BLaER1 treated with 17β-estradiol and CSF1 and Interleukin-3, amounts not matched to agents 10 nM and 100 nM (cell line): Measurements from ENCODE around the gene SLC31A1.

ENCODE experiments used
- H3K27ac ChIP-seq, 11 experiments: shearing (Covaris generic); formaldehyde crosslinking; 2 replicates each; pipeline ENCODE4 v1.8.1; 2022
- H3K27me3 ChIP-seq, 11 experiments: shearing (Covaris generic); formaldehyde crosslinking; 2 replicates each; pipeline ENCODE4 v1.8.1; 2022
- H3K36me3 ChIP-seq, 11 experiments: shearing (Covaris generic); formaldehyde crosslinking; 2 replicates each; pipeline ENCODE4 v1.8.1; 2022
- H3K4me1 ChIP-seq, 10 experiments: shearing (Covaris generic); formaldehyde crosslinking; 2 replicates each; pipeline ENCODE4 v1.8.1; 2022
- H3K4me2 ChIP-seq, 11 experiments: shearing (Covaris generic); formaldehyde crosslinking; 2 replicates each; pipeline ENCODE4 v1.8.1; 2022
- H3K4me3 ChIP-seq, 10 experiments: shearing (Covaris generic); formaldehyde crosslinking; 2 replicates each; pipeline ENCODE4 v1.8.1; 2022
- H3K9ac ChIP-seq, 11 experiments: shearing (Covaris generic); formaldehyde crosslinking; 2 replicates each; pipeline ENCODE4 v1.8.1; 2022
- H3K9me3 ChIP-seq, 11 experiments: shearing (Covaris generic); formaldehyde crosslinking; replicated peaks in 1 of 11; 2 replicates each; pipeline ENCODE4 v1.8.1; 2022
- H4K20me1 ChIP-seq, 11 experiments: shearing (Covaris generic); formaldehyde crosslinking; 2 replicates each; pipeline ENCODE4 v1.8.1; 2022
- Cebpa-rat ChIP-seq, 11 experiments: shearing (Covaris generic); IDR thresholded peaks; 2 replicates each; pipeline ENCODE4 v1.8.1; 2022

The SLC31A1 gene

DNA sequence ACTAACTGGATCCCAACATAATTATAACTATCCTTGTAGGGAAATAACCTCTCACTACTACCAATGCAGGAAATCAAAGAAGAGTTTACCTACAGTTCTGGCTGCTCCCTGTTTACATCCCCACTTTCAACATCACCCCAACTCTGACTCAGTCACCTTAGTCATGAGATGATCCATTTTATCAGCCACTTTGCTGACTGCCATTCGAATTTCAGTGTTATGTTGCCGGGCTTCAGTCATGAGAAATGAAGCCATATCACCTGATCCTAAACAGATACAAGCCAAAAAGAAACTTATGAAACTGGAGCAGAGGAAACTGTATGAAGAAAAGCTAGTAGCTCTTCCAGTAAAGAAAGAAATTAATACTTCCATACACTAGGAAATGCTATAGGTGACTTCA, 36.8 kb upstream of the SLC31A1 start:
- TF ChIP-seq Cebpa-rat (IDR thresholded peaks at IDR 0.05): no peak
- H3K27me3 ChIP-seq: no peaks in the 10 kb centered on the region
- no peak overlapping the region for H3K4me3 ChIP-seq
- H3K36me3 ChIP-seq: peaks cover 81 to 96% (median 95%) of the 10 kb centered on the region in 11 experiments
- H3K4me2 ChIP-seq: peak overlapping the region in 3 of 11 experiments; percentile 92 to 98 (median 98); a peak in 5 of 22 replicates
- H3K4me1 ChIP-seq: peaks cover 0 to 59% (median 22%) of the 10 kb centered on the region in 10 experiments; a peak in 15 of 20 replicates
- H3K9ac ChIP-seq: no peak overlapping the region
- peak overlapping the region in 5 of 11 experiments; percentile 20 to 97 (median 89); a peak in 6 of 22 replicates for H3K27ac ChIP-seq
- peaks cover 0 to 5% (median 0%) of the 10 kb centered on the region in 11 experiments; a peak in 2 of 22 replicates for H4K20me1 ChIP-seq
- no peaks in the 10 kb centered on the region for H3K9me3 ChIP-seq

DNA sequence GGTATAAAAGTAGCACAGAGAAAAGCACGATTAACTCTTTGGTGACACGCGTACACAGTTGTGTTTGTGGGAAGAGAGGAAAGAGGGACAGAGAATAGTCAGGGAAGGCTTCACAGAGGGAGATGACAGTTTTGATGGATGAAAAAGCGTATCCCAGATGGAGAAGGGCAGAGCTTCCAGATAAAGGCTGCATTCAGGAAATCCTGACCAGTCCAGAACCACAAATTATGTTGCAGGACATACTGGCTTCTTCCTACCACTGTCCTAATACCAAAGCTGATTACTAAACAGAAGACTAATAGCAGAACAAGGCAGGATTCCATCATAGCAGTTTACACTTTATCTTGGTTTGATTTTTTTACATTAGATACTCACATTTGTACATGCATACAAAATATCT, 36.1 kb upstream of the SLC31A1 start:
- no peaks in the 10 kb centered on the region for H3K9me3 ChIP-seq
- peaks cover 80 to 95% (median 93%) of the 10 kb centered on the region in 11 experiments for H3K36me3 ChIP-seq
- peak overlapping the region in 1 of 11 experiments; percentile 36; a peak in 2 of 22 replicates for H3K9ac ChIP-seq
- H3K4me1 ChIP-seq: peaks cover 0 to 65% (median 22%) of the 10 kb centered on the region in 10 experiments; a peak in 15 of 20 replicates
- H3K27me3 ChIP-seq: no peaks in the 10 kb centered on the region
- TF ChIP-seq Cebpa-rat (IDR thresholded peaks at IDR 0.05): no peak
- H4K20me1 ChIP-seq: no peaks in the 10 kb centered on the region; a peak in 2 of 22 replicates
- peak overlapping the region in 3 of 10 experiments; percentile 15 to 70 (median 63); a peak in 2 of 20 replicates for H3K4me3 ChIP-seq
- H3K4me2 ChIP-seq: peak overlapping the region in 3 of 11 experiments; percentile 92 to 98 (median 98); a peak in 6 of 22 replicates
- peak overlapping the region in 5 of 11 experiments; percentile 20 to 97 (median 89); a peak in 8 of 22 replicates for H3K27ac ChIP-seq

- no peaks in the 10 kb centered on the region; a peak in 2 of 22 replicates for H4K20me1 ChIP-seq
- peak overlapping the region in 8 of 11 experiments; percentile 59 to 97 (median 88); a peak in 15 of 22 replicates for H3K27ac ChIP-seq
- no peaks in the 10 kb centered on the region for H3K27me3 ChIP-seq
- H3K36me3 ChIP-seq: peaks cover 80 to 95% (median 93%) of the 10 kb centered on the region in 11 experiments
- no peaks in the 10 kb centered on the region for H3K9me3 ChIP-seq
- TF ChIP-seq Cebpa-rat (IDR thresholded peaks at IDR 0.05): no peak
- peak overlapping the region in 5 of 11 experiments; percentile 1 to 90 (median 79); a peak in 5 of 22 replicates for H3K9ac ChIP-seq
- H3K4me1 ChIP-seq: peaks cover 0 to 75% (median 22%) of the 10 kb centered on the region in 10 experiments; a peak in 15 of 20 replicates
- H3K4me2 ChIP-seq: peak overlapping the region in 4 of 11 experiments; percentile 82 to 98 (median 95); a peak in 7 of 22 replicates
- H3K4me3 ChIP-seq: peak overlapping the region in 3 of 10 experiments; percentile 56 to 70 (median 63); a peak in 6 of 20 replicates
Measured at GRCh38 chr9:113186137-113186755, 35.1 kb upstream of the SLC31A1 start.

- Histone ChIP-seq H3K27me3 (no peaks in the 10 kb centered on the region), H3K36me3 (peaks cover 78 to 95% (median 92%) of the 10 kb centered on the region in 11 experiments), H3K4me3 (peak overlapping the region in 6 of 10 experiments; percentile 3 to 70 (median 60); a peak in 9 of 20 replicates), H3K4me1 (peaks cover 0 to 84% (median 22%) of the 10 kb centered on the region in 10 experiments; a peak in 15 of 20 replicates), H3K9me3 (no peaks in the 10 kb centered on the region), H3K9ac (peak overlapping the region in 8 of 11 experiments; percentile 44 to 90 (median 76); a peak in 16 of 22 replicates), H3K27ac (peak overlapping the region in 10 of 11 experiments; percentile 44 to 97 (median 84); a peak in 18 of 22 replicates), H4K20me1 (peaks cover 0 to 14% (median 0%) of the 10 kb centered on the region in 11 experiments; a peak in 3 of 22 replicates), H3K4me2 (peak overlapping the region in 9 of 11 experiments; percentile 2 to 98 (median 82); a peak in 17 of 22 replicates)
- peak in 8 of 11 experiments; percentile 41 to 92 (median 78); a peak in 13 of 22 replicates for TF ChIP-seq Cebpa-rat (IDR thresholded peaks at IDR 0.05)
Measured at GRCh38 chr9:113187929-113188595, 33.3 kb upstream of the SLC31A1 start.

DNA sequence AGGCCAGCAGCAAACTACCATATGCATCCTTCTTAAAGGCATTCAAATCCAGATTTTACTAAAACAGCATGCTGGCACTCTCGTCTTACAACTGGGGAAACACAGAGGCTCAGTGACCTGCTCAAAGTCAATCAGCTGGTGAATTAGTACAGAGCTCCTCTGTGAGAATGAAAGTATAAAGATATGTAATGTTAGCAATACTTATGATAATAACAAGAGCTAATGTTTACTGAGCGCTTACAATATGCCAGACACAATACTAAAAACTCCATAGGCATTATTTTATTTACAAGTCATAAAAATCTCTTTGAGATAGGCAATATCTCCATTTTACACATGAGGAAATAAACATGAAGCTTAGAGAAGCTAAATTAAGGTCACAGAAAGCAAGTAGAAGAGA, 28.9 kb upstream of the SLC31A1 start:
- peaks cover 0 to 67% (median 16%) of the 10 kb centered on the region in 10 experiments; a peak in 15 of 20 replicates for H3K4me1 ChIP-seq
- no peaks in the 10 kb centered on the region for H3K27me3 ChIP-seq
- peak overlapping the region in 3 of 11 experiments; percentile 17 to 98 (median 86); a peak in 5 of 22 replicates for H3K4me2 ChIP-seq
- H3K9me3 ChIP-seq: no peaks in the 10 kb centered on the region
- H4K20me1 ChIP-seq: peaks cover 0 to 49% (median 0%) of the 10 kb centered on the region in 11 experiments; a peak in 5 of 22 replicates
- H3K36me3 ChIP-seq: peaks cover 72 to 95% (median 80%) of the 10 kb centered on the region in 11 experiments
- TF ChIP-seq Cebpa-rat (IDR thresholded peaks at IDR 0.05): no peak
- peak overlapping the region in 2 of 10 experiments; percentile 24 to 26; a peak in 2 of 20 replicates for H3K4me3 ChIP-seq
- peak overlapping the region in 2 of 11 experiments; percentile 6; a peak in 2 of 22 replicates for H3K27ac ChIP-seq
- H3K9ac ChIP-seq: peak overlapping the region in 2 of 11 experiments; percentile 51 to 52; a peak in 2 of 22 replicates

DNA sequence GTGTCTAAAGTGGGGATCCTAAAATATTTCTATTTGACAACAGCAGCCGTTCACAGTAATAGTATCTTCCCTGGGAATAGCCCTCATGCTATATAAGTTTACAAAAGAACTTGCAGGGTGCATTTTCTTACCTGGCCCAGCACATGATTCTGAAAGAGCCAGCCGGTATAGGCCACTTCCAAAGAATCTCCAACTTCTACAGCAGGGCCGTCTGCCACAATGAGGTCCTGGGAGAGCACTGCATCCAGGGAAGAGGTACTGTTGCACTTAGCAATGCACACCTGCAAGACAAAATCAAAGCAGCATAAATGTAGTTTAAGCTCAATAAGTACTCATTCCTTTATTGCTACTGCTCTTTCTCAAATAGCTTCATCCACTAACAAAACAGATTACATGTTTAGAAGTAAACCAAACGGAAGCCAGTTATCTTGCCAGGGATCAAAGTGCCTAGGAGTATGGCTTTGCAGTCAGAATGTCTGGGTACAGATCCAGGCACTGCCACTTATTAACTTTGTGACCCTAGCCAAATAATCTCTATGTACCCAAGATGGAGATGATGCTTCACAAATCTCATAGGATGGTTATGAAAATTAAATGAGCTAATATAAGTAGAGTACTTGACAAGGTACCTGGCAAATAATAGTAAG, 21.5 kb upstream of the SLC31A1 start:
- Histone ChIP-seq H3K4me2 (no peak overlapping the region), H3K27ac (no peak overlapping the region), H3K4me1 (peaks cover 0 to 21% (median 0%) of the 10 kb centered on the region in 10 experiments; a peak in 7 of 20 replicates), H3K27me3 (no peaks in the 10 kb centered on the region), H3K36me3 (peaks cover 87 to 100% (median 99%) of the 10 kb centered on the region in 11 experiments), H3K9ac (no peak overlapping the region), H3K9me3 (no peaks in the 10 kb centered on the region), H4K20me1 (peaks cover 0 to 72% (median 0%) of the 10 kb centered on the region in 11 experiments; a peak in 5 of 22 replicates), H3K4me3 (no peak overlapping the region)
- TF ChIP-seq Cebpa-rat (IDR thresholded peaks at IDR 0.05): no peak

DNA sequence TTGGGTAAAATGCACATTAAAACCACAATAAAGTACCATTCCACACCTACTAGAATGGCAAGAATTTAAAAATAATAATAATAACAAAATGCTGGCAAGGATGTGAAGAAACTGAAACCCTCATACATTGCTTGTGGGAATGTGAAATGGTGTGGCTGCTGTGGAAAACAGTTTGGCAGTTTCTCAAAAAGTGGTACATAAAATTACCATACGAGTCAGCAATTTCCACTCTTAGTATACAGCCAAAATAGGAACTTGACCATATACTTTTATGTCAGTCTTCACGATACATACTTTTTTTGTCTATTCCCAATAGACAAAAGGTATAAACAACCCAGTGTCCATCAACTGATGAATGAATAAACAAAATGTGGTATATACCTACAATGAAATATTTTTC, 15.9 kb upstream of the SLC31A1 start:
- Histone ChIP-seq H3K4me3 (peak overlapping the region in 2 of 10 experiments; percentile 26 to 32; a peak in 1 of 20 replicates), H3K4me2 (peak overlapping the region in 5 of 11 experiments; percentile 20 to 77 (median 67); a peak in 9 of 22 replicates), H3K27me3 (no peaks in the 10 kb centered on the region), H3K9me3 (no peaks in the 10 kb centered on the region), H3K4me1 (peaks cover 0 to 66% (median 14%) of the 10 kb centered on the region in 10 experiments; a peak in 11 of 20 replicates), H3K36me3 (peaks cover 95 to 100% (median 100%) of the 10 kb centered on the region in 11 experiments), H3K27ac (peak overlapping the region in 5 of 11 experiments; percentile 35 to 72 (median 47); a peak in 7 of 22 replicates), H3K9ac (no peak overlapping the region), H4K20me1 (peaks cover 0 to 24% (median 0%) of the 10 kb centered on the region in 11 experiments; a peak in 7 of 22 replicates)
- no peak for TF ChIP-seq Cebpa-rat (IDR thresholded peaks at IDR 0.05)
